HL-60 (cell line): ENCODE data around the gene LYPD4.
A peak's percentile ranks its signal among the peaks of the same experiment; 100 is the strongest.

Source experiments
- DNase-seq, 2 experiments: peaks; one replicate each; pipeline ENCODE4 v3.0.0-alpha.2; 2010 to 2020; ENCODE audit warnings: low read depth in 1 of 2, low spot score in 1 of 2
- H3K27ac ChIP-seq: fragments of 250-450 bp; sonication (Bioruptor Pico); replicated peaks from 2 replicates; pipeline ENCODE4 v1.5.1; 2020; ENCODE audit warnings: mild to moderate bottlenecking, moderate library complexity
- H3K27me3 ChIP-seq: fragments of 250-450 bp; sonication (Bioruptor Pico); 2 replicates; pipeline ENCODE4 v1.5.1; 2021; ENCODE audit warnings: mild to moderate bottlenecking, moderate library complexity; ENCODE audit not compliant: insufficient read depth, poor library complexity, severe bottlenecking
- H3K4me3 ChIP-seq: replicated peaks from 2 replicates; pipeline ENCODE4 v1.5.1; 2011; ENCODE audit warnings: mild to moderate bottlenecking, control low read depth, low read length; ENCODE audit not compliant: insufficient read depth
- GABPA ChIP-seq: IDR thresholded peaks from 2 replicates; pipeline ENCODE4 v1.6.1; 2012; ENCODE audit warnings: low read depth
- POLR2AphosphoS5 ChIP-seq: IDR thresholded peaks from 2 replicates; pipeline ENCODE4 v1.6.1; 2012; ENCODE audit warnings: low read depth
- SPI1 ChIP-seq: IDR thresholded peaks from 2 replicates; pipeline ENCODE4 v1.6.1; 2012; ENCODE audit warnings: low read depth, mild to moderate bottlenecking, borderline replicate concordance
- TF ChIP-seq, protein P1 (sequence below): IDR thresholded peaks from one replicate; pipeline ENCODE4 v1.5.1; 2011; ENCODE audit warnings: low read length, control low read depth, inconsistent platforms; ENCODE audit not compliant: insufficient read depth
- TF ChIP-seq, protein P2 (sequence below): IDR thresholded peaks from 2 replicates; pipeline ENCODE4 v1.6.1; 2012; ENCODE audit warnings: low read depth; ENCODE audit not compliant: insufficient replicate concordance

The LYPD4 gene

DNA sequence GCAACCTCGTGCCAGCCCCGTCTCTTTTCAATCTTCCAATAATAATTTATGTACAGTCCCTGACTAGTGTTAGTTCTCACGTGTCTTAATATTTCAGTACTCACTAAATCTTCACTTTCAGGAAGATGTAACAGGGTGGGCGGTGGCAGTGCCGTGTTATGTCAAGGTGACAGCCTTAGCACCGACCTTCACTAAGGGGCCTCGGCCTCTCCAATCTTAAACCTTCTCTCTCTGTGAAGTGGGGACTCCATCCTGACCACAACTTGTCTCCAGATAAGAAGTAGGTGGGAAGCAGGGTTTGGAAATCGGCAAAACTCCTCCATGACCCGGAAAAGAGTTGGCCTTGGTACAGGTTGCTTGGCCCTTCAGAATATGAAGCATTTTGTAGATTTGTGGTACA, 17.4 kb upstream of the LYPD4 start:
- no peaks in the 10 kb centered on the region for H3K27me3 ChIP-seq
- H3K27ac ChIP-seq = peak overlapping the region; percentile 92
- no peak for DNase-seq
- H3K4me3 ChIP-seq = peak overlapping the region; percentile 87
- no peak for TF ChIP-seq SPI1

DNA sequence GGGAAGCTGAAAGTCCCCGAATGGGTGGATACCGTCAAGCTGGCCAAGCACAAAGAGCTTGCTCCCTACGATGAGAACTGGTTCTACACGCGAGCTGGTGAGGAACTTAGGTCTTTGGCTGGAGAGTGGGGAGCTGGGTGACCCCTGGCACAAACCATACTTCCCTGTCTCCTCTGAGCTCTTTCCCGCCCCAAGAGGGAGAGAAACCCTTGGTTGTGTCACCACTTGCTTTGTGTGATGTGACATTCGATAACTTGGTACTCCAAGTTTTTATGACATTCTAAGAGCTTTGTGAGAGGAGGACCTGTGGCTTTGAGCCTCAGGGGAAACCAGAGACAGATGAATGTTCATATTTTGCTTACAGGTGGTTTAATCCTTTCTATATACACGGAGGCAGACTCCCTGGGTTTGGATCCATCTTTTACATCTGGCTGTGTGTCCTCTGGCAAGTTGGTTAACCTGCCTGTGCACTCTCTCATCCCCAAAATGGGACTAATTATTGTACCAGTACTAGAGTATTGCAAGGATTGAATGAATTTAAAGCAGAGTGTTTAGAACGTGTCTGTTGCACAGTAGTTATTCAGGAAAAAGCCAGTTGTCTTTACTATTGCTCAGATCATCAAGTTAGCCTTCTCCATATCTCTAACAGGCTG, 16.8 kb upstream of the LYPD4 start:
- Histone ChIP-seq H3K4me3 (peak overlapping the region; percentile 87), H3K27me3 (no peaks in the 10 kb centered on the region), H3K27ac (peak overlapping the region; percentile 92)
- DNase-seq = peak; percentile 55 to 58
- TF ChIP-seq SPI1 (peak; percentile 5; the same call in 1 of the 2 replicates), GABPA (no peak), POLR2AphosphoS5 (no peak; the same call in 1 of the 2 replicates)

DNA sequence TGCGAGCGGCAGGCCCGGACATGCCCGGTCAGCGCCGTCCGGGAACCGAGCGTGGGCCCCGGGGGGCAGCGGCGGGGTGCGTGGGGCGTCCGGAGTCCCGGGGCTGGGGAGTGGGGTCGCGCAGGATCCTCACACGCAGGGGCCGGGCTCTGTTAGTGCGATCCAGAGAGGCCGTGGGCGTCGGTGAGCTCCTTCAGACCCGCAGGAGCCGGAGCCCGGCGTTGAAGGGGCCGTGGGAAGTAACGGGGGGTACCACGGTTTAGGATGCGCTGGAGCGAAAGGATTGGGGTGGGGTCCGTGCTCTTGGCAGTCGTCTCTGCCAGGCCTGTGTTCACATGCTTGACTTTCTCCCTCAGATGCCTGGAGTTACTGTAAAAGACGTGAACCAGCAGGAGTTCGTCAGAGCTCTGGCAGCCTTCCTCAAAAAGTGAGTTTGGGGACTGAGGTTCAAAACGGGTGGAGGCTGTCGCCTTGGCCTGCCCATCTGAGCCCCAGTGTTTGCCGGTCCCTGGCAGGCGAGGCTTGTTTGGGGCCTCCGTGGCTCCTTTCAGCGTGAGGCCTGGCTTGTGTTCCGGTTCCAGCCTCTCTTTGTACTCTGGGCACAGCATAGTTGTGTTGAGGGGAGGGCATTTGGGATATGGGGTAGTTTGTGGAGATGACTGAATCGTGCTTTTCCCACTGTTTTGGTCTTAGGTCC, 16.1 kb upstream of the LYPD4 start:
- Histone ChIP-seq H3K4me3 (peak overlapping the region; percentile 87), H3K27ac (peak overlapping the region; percentile 92), H3K27me3 (no peaks in the 10 kb centered on the region)
- peak in 1 of 2 experiments; percentile 65 for DNase-seq
- TF ChIP-seq, protein P1, sequence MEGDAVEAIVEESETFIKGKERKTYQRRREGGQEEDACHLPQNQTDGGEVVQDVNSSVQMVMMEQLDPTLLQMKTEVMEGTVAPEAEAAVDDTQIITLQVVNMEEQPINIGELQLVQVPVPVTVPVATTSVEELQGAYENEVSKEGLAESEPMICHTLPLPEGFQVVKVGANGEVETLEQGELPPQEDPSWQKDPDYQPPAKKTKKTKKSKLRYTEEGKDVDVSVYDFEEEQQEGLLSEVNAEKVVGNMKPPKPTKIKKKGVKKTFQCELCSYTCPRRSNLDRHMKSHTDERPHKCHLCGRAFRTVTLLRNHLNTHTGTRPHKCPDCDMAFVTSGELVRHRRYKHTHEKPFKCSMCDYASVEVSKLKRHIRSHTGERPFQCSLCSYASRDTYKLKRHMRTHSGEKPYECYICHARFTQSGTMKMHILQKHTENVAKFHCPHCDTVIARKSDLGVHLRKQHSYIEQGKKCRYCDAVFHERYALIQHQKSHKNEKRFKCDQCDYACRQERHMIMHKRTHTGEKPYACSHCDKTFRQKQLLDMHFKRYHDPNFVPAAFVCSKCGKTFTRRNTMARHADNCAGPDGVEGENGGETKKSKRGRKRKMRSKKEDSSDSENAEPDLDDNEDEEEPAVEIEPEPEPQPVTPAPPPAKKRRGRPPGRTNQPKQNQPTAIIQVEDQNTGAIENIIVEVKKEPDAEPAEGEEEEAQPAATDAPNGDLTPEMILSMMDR = no peak
- TF ChIP-seq SPI1 = no peak
- TF ChIP-seq POLR2AphosphoS5 = no peak
- TF ChIP-seq, protein P2, sequence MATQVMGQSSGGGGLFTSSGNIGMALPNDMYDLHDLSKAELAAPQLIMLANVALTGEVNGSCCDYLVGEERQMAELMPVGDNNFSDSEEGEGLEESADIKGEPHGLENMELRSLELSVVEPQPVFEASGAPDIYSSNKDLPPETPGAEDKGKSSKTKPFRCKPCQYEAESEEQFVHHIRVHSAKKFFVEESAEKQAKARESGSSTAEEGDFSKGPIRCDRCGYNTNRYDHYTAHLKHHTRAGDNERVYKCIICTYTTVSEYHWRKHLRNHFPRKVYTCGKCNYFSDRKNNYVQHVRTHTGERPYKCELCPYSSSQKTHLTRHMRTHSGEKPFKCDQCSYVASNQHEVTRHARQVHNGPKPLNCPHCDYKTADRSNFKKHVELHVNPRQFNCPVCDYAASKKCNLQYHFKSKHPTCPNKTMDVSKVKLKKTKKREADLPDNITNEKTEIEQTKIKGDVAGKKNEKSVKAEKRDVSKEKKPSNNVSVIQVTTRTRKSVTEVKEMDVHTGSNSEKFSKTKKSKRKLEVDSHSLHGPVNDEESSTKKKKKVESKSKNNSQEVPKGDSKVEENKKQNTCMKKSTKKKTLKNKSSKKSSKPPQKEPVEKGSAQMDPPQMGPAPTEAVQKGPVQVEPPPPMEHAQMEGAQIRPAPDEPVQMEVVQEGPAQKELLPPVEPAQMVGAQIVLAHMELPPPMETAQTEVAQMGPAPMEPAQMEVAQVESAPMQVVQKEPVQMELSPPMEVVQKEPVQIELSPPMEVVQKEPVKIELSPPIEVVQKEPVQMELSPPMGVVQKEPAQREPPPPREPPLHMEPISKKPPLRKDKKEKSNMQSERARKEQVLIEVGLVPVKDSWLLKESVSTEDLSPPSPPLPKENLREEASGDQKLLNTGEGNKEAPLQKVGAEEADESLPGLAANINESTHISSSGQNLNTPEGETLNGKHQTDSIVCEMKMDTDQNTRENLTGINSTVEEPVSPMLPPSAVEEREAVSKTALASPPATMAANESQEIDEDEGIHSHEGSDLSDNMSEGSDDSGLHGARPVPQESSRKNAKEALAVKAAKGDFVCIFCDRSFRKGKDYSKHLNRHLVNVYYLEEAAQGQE = no peak
- TF ChIP-seq GABPA = no peak

DNA sequence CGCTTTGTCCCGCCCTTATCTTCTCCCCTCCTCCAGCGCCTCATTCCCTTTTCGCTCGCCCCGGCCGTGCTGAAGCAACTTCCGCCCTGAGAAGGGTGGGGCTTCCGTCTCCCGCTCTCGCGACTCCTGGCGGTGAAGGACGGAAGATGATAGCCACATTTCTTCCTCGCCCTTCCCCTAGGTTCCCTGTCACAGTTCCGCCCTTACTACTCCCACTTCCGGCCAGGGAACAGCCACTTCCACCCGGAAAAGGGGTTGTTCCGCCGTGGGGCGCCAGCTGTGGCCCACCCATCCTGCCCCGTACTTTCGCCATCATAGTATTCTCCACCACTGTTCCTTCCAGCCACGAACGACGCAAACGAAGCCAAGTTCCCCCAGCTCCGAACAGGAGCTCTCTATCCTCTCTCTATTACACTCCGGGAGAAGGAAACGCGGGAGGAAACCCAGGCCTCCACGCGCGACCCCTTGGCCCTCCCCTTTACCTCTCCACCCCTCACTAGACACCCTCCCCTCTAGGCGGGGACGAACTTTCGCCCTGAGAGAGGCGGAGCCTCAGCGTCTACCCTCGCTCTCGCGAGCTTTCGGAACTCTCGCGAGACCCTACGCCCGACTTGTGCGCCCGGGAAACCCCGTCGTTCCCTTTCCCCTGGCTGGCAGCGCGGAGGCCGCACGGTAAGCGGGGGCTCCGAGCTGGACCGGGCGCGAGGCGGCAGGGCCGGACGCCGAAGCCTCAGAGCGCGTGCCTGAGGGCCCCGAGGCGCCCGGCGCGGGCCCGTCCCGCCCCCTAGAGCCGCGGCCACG, 15.3 kb upstream of the LYPD4 start, which contains the start of gene RPS19:
Gene RPS19 (plus strand): TSS at position 638 of the 801 bp plus-strand sequence. CDS start 520 bp downstream, outside the sequence.
- DNase-seq = peak; percentile 98 to 99
- TF ChIP-seq SPI1 (peak; percentile 91), POLR2AphosphoS5 (peak; percentile 94), GABPA (peak; percentile 87)
- TF ChIP-seq, protein P2 = peak; percentile 61
- TF ChIP-seq, protein P1 = peak; percentile 44
- Histone ChIP-seq H3K4me3 (peak within 1 kb of the TSS; percentile 87), H3K27ac (peak within 1 kb of the TSS; percentile 92), H3K27me3 (no peaks in the 10 kb centered on the region)
